Measurements from ENCODE around the gene AHNAK.
A peak's percentile ranks its signal among the peaks of the same experiment; 100 is the strongest.
"Not testable (repeated sequence)": the region's sequence is repeated elsewhere in the genome, so short reads cannot be mapped to it uniquely, and the experiment has no call there.

AHNAK gene

DNA sequence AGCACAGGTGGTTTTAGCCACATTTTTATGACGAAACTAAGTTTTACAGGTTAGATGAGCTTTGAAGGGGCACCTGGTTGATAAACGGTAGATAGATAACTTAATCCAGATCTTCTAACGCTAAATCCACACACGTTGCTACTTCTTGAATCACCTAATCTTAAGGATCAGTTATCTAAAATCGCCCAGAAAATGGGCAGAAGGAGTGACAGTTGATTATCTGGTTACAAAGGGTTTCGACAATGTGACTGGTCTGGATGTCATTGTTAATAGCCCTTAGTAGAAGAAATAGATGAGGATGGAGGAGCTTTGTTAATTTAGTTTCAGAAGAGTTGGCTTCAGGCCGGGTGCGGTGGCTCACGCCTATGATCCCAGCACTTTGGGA lies 84.1 kb downstream of the AHNAK start:
- DNase-seq (ENCODE audit: low read depth, low spot score): no peak

DNA sequence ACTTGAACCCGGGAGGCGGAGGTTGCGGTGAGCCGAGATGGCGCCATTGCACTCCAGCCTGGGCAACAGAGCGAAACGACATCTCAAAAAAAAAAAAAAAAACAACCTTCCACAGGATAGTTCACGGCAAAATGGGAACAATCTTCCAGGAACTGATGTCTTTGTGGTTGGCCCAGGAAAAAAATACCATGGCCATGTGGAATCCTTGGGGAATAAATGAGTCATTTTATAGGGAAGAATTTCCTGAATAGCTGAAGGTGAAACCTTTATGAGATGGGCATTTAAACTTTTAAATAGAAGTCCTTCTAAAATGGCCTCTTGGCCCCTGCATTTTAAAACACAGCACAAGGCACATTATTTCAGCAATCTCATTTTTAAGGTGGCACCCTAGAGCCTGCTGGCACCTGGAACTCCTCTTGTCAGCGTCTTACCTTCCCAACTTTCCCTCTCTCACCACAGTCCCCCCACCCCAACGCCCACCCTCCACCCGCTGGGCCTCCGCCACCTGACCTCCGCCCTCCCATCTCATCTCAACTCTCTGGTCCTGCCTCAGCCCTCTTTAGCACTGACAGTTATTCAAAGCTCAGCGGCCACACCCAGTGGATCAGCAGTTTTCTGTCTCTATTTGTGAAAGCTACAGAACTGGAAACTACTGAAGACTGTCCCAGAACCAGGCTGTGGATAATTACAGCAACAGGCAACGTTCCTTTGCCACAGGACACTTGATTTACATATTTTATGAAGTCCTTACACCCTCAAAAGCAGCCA lies 84.7 kb downstream of the AHNAK start:
- no peak for DNase-seq (ENCODE audit: low read depth, low spot score)

DNA sequence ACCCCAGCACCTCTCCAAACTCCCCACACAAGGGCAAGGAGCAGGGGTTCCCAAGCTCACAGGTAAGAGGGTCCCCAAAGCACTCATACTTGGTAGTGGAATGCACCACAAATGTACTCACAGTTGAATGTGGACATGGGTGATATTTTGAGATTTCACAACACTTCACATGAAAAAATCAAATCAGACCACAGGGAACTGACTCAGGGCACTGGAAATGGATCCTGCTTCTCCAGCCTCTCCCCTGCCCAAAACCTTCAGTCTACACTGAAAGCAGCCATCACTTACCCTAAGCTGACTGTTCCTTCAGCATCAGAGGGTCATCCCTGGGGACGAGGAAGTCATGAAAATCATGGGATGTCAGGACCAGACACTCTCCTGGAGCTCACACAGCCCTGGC lies 87.5 kb downstream of the AHNAK start:
- no peak for DNase-seq (ENCODE audit: low read depth, low spot score)

DNA sequence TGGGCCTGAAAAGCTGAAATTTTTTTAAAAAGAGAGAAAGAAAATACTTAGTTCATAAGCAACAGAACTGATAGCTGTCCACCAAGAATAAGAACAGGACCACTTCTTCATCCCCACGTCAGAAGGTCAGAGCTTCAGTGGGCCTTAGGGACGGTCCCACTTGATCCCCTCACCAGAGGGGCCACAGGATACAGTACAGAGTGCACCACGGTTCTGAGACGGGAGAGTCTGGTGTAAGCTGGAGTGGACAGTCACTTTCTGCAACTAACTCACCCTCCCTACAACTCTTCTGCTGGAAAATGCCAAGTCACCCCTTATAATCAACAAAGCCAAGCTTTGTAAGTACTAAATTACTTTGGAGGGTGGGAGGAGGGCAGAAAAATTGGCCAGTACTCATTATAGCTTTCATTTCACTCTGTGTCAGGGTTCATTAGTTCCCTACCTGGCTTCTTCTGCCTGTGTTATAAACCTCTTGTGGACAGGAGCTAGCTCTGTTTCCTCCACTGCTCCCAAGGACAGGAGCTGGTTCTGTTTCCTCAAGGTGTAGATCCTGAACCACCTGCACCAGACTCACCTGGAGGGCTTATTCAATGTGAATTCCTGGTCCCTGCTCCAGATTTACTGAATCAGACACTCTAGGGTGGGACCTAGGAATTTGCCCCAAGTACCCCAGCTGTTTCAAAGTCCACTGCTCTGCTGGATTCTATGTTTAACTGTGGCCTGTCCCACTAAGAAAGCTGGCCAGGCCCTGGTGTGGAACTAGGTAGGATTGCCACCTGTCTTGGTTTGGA lies 88.2 kb downstream of the AHNAK start:
- DNase-seq (ENCODE audit: low read depth, low spot score): no peak

DNA sequence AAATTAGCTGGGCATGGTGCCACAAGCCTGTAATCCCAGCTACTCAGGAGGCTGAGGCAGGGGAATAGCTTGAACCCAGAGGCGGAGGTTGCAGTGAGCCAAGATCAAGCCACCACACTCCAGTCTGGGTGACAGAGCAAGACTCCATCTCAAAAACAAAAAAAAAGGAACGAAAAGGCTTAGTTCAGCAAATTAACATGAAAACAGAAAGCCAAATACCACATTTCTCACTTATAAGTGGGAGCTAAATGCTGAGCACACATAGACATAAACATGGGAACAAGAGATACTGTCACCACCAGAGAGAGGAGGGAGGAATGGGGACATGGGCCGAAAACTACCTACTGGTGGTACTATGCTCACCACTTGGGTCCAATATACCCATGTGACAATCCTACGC lies 89.1 kb downstream of the AHNAK start:
- no peak for DNase-seq (ENCODE audit: low read depth, low spot score)

DNA sequence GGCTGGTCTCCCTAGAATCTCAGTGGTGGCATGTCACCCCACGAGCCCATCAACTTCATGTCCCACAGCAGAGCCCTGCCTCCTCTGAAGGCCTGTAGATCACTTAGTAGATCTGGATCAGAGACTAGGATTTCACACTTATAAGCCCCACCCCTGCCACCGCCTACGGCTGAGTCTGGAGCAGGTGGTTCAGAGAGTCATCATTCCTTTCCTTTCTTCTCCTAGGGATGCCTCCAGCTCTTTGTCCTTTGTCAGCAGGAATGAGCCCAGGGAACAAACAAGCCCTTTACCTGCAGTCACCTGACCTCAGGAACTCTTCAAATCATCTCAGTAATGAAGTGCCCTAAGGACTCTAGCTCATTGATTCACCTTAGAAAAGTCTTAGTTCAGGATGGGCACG lies 90.0 kb downstream of the AHNAK start:
- peak; percentile 28 for DNase-seq (ENCODE audit: low read depth, low spot score)

DNA sequence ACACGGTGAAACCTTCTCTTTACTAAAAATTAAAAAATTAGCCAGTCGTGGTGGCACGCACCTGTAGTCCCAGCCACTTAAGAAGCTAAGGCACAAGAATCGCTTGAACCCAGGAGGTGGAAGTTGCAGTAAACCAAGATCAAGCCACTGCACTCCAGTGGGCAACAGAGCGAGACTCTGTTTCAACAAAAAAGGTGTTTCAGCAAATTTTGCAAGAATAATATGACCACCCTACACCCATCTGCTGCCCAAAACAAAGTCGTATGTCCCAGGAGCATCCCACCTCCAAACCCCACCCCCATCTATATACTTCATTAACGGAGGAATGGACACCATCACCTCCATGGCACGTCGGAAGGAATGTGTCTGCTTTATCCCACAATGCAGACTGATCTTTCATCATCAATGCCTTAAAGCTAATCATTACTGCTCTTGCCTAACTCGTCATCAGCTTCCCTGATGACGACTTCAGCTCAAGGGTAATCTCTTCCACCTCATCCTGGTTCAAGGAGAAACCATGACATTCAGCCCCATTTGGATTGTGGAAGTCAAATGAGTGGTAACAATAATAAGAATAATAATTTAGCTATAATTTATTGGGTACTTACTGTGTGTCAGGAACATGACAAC lies 93.7 kb downstream of the AHNAK start:
- no peak for DNase-seq (ENCODE audit: low read depth, low spot score)

DNA sequence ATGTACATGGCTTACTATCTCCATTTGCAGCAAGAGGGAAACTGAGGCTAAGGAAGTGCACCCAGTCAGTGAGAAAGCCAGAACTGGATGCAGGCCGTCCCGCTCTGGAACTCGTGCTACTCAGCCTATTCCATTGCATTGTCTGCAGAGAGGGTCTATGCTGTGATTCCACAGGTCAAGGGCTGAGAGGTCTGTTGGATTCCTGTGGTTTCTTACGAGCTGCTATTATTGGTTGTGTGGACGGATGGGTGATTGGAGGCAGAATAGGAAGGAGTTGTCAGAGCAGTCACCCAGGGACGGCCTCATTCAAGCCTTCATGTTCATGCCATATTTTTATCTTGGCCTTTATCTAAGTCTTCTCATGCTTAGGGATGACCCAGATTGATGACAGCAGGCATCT lies 94.3 kb downstream of the AHNAK start:
- DNase-seq (ENCODE audit: low read depth, low spot score): no peak

DNA sequence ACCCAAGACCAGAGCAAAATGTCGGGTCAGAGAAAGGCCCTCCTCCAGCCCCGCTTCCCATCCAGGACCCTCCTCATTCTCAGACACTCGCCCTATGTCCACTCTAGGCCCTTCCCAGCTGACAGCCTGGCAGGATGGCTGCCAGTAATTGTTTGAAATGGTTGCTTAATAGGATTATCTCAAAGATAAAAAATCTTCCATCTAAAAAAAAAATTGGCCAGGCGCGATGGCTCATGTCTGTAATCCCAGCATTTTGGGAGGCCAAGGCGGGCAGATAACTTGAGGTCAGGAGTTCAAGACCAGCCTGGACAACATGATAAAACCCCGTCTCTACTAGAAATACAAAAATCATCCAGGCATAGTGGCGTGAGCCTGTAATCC lies 95.4 kb downstream of the AHNAK start:
- DNase-seq (ENCODE audit: low read depth, low spot score): no peak

DNA sequence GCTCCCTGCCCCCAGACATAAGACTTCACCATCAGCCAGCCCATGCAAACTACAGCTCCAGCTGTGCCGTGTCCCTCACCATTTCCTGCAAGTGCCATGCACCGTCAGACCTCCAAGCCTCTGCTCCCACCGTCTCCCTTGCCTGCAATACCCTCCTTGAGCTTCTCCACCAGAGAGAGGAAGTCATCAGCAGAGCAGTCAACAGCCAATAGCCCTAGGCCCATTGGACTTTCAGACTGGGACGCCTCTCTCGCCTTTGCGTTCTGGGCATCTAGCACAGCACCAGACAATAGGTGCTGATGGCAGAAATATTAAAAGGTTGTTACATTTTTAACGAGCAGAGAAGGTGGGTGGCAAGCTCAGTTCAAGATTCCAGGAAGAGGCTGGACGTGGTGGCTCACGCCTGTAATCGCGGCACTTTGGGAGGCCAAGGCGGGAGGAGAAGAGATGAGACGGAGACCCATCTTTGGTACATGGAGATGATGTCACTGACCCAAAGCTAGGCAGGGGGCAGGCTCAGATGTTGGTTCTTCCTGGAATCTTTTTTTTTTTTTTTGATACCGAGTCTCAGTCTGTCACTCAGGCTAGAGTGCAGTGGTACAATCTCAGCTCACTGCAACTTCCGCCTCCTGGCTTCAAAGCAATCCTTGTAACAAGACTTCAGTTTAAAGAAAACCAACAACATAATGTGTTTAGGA lies 95.9 kb downstream of the AHNAK start:
- no peak for DNase-seq (ENCODE audit: low read depth, low spot score)

DNA sequence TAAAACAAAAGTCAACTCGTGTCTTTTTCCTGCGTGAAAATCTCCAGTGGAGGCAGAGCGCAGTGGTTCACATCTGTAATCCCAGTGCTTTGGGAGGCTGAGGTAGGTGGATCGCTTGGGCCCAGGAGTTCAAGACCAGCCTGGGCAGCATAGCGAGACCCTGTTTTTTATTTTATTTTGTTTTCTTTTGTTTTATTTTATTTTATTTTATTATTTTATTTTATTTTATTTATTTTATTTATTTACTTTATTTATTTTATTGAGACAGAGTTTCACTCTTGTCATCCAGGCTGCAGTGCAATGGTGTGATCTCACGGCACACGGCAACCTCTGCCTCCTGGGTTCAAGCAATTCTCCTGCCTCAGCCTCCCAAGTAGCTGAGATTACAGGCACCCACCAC lies 96.7 kb downstream of the AHNAK start:
- DNase-seq (ENCODE audit: low read depth, low spot score): not testable (repeated sequence)

DNA sequence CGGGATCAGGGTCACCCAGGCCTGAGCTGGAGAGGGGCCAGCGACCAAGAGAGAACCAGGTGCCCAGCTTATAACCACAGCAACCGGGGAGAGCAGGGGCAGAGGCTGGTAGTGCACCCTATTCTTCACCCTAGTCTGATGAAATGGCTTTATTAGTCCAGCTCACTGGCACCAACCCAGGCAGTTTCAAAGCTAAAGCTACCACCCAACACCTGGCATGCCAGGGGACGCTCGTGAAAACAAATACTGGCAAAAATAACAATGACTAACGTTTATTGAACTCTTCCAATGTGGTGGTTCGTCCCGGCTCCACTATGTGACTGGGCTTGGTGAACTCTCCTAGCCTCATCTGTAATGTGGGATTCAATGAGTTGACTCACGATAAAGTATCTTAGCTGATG lies 97.2 kb downstream of the AHNAK start:
- DNase-seq (ENCODE audit: low read depth, low spot score): no peak

DNA sequence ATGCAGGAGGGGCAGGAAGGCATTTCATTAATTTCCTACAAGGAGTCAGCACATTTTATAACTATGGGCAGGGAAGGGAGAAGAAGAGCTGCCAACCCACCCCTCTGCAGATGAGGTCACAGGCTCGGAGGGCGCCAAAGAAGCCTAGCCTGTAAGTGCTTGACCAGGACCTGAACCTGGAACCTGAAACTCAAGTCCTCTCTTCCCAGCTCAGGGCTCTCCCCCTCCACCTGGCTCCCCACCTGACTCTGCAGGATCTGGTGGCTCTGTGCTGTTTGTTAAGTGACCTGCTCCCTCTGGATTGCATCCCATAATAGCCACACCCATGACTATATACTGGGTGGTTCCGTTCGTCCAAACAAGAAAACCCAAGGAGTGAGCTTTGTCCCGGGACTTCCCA lies 100.5 kb downstream of the AHNAK start:
- DNase-seq (ENCODE audit: low read depth, low spot score): no peak

DNA sequence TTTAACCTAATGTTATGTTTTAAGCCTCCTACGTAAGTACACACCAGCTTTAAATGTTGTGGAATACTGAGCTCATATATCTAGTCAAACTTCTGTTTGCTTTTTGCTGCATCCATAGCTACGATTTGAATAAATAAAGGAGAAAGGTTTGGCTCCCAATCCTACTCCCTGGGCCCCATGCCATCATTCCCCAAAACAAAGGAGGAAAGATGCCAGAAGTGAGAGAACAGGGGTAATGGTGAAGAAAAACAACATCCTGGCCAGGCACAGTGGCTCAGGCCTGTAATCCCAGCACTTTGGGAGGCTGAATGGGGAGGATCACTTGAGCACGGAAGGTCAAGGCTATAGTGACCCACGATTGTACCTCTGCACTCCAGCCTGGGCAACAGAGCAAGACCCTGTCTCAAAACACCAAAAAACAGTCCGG lies 101.3 kb downstream of the AHNAK start:
- no peak for DNase-seq (ENCODE audit: low read depth, low spot score)

DNA sequence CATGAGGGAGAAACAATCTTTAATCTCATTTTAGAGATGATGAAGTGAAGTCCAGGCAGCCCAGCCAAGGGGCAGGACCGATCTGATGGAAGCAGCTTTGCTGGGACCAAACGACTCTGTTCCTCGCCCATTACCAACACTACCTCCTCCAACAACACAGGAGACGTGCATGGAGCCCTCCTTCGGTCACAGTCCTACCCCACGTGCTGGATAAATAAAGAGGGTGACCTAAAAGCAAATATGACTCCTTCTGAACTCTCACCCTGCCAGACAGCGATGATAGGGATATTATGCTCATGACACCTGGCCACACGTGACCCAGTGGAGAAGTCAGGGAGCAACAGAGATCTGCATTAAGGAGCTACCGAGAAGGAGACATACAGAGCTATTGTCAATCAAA lies 101.8 kb downstream of the AHNAK start:
- DNase-seq (ENCODE audit: low read depth, low spot score): no peak

DNA sequence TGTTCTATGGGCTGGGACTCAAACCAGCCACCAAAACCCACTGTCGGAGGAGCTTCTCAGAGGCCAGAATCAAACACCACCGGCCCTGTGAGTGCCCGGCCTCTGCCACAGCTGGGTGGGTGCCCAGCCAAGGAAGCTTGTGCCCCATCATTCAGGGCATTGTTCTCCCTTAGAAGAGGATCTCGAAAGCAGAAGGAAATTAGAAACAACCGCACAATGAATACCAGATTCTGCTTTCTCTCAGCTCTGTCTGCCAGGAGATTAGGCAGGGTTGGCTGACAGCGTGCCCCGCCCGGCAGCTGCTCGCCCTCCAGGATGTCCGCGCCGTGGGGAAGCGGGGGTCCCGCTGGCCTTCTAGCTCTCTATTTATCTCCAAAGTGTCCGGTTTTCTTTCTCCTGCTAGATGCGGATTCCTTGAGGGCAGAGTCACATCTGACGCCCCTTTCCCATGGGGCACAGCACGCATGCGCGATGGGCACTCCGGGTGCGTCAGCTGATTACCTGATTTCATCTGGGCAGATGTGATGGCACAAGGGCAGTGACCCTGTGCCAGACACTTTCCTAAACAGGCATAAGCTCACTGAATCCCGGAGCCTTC lies 102.3 kb downstream of the AHNAK start:
- no peak for DNase-seq (ENCODE audit: low read depth, low spot score)

DNA sequence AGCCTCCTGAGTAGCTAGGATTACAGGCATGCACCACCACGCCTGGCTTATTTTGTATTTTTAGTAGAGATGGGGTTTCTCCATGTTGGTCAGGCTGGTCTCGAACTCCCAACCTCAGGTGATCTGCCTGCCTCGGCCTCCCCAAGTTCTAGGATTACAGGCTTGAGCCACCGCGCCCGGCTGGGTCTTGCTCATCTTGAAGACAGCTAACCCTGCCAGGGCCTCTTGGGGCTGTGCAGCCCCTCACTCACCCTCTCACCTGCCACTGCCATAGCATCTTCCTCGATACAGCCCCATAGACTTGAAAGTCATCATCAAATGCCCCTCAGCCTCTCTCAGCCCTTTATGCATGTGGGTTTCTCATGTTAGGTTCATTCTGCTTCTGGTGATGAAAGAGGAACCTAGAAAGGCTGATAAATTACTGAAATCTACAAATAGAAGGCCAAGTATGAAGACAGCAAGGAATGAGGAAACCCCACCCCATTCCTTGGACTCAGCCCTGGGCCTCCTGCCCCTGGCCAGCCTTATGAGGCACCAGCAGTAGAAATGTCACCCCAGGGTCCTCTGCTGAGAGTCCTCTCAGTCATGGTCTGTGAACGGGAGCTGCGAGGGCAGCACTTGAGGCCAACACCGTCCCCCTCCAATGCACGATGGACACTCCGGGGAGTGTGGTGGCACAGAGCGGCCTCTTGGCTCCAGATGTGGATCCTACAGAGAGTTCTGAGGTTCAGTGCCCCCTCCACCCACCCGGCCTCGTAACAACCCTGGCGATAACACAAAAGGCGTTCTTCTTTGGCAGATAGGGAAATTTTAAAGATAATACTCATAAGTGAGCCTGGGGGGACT lies 103.0 kb downstream of the AHNAK start:
- DNase-seq (ENCODE audit: low read depth, low spot score): no peak

DNA sequence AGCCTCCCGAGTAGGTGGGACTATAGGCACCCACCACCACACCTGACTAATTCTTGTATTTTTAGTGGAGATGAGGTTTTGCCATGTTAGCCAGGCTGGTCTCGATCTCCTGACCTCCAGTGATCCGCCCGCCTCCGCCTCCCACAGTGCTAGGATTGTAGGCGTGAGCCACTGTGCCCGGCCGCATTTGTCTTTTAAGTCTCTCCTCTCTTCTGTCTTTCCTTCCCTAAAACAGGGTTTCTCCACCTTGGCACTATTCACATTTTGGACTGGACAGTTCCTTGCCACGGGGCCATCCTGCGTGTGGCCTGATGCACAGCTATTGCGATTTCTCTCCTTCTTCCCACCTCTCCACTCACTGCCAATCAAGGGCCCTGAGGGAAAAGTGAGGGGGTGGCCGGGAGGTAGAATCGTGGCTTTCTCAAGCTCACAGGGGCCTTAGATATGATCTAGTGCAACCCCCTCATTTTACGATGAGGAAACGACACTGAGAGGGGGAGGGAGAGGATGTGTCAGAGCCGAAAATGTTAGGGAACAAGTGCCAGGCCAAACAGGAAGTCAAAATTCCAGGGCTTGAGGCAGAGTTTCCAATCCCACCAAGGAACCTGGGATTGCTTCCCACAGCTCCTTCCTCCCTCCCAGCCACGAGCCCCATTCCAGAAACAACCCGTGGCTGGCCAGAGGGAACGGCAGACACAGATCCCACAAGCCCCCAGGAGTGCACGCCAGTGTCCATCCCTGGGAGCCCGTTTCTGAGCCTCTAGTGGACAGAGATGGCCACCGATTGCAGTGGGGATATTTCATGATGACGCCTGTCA lies 106.6 kb downstream of the AHNAK start:
- DNase-seq (ENCODE audit: low read depth, low spot score): no peak

DNA sequence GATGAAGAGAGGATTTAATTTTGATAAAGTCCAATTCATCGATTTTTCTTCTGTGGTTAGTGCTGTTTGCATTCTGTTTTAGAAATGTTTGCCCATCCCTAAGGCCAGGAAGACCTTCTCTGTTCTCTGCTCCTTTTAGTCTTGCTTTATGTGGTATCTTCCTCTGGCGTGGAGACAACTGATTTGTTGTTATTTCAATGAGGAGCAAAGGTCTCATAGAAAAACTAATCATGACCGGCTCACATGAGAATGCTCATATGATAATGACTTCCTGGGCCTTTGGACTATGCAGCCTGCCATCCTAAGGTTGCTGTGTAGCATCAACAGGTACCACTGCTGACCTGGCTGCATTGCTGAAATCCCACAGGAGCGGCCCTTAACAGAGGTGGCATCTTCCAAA lies 108.0 kb downstream of the AHNAK start:
- DNase-seq (ENCODE audit: low read depth, low spot score): no peak

DNA sequence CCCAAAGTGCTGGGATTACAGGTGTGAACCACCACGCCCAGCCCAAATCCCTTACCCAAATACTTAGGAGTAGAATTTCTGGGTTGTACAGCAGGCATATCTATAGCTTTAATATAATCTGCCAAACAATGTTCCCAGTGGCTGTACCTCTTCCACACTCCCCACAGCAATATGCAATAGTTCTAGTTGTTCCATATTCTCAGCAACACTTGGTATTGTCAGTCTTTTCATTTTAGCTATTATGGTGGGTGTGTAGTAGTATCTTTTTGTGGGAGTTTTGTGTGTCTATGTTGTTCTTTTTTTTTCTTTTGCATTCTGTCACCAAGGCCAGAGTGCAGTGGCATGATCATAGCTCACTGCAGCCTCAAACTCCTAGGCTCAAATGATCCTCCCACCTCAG lies 109.0 kb downstream of the AHNAK start:
- no peak for DNase-seq (ENCODE audit: low read depth, low spot score)

Data from iPS DF 19.7 (cell line).